ENCODE measurements around the gene C11orf54. TPM values are rescaled to one million over a fixed set of nuclear protein-coding genes. Genes with fewer than 3 reads are reported as not detected.

The C11orf54 gene
- polyA plus RNA-seq, 1 donor (not counting 4 experiments of a cell fraction or from before 2014, with no cell fraction given), result 11.9 TPM

DNA sequence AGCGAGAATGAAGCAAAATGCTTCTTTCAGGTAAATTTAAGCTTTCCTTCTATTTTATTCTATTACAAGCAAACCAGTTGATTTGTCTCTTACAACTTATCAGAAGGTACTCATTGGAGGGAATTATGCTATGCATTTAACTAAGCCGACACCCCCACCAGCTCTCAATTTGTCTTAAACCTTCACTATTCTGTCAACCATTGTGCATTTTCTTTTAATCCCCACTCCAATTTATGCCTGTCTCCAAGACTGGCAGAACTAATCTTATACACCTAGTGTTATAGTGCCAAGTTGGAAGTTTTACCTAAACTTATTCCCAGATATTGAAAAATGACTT is 12.7 kb upstream of the C11orf54 start:
- Histone ChIP-seq H3K4me2 (ENCODE audit: control insufficient read depth, extremely low read depth, insufficient read depth, low read depth, low read length) (no peak overlapping the region), H4K20me1 (ENCODE audit: control insufficient read depth, extremely low read depth, insufficient read depth, low read length) (peaks cover 21% of the 10 kb centered on the region), H3K79me2 (ENCODE audit: control insufficient read depth, insufficient read depth, low read length) (peaks cover 7% of the 10 kb centered on the region), H3K9me1 (ENCODE audit: control insufficient read depth, extremely low read depth, insufficient read depth, low read length) (no peaks in the 10 kb centered on the region), H3K27me3 (ENCODE audit: control insufficient read depth, extremely low read depth, insufficient read depth, low read length) (no peaks in the 10 kb centered on the region), H3K4me3 (ENCODE audit: control insufficient read depth in 2 of 3, extremely low read depth in 1 of 3, insufficient read depth in 2 of 3, low read depth in 1 of 3, low read length in 3 of 3) (no peak overlapping the region), H3K27ac (ENCODE audit: control insufficient read depth, insufficient read depth, low read length) (no peak overlapping the region), H3K9ac (ENCODE audit: control insufficient read depth, extremely low read depth, insufficient read depth, low read length) (no peak overlapping the region), H2AFZ (ENCODE audit: control insufficient read depth, low read length) (no peak overlapping the region), H3K9me3 (ENCODE audit: control insufficient read depth, low read depth, low read length) (no peaks in the 10 kb centered on the region), H3K4me1 (ENCODE audit: control insufficient read depth, extremely low read depth, insufficient read depth, low read length) (no peaks in the 10 kb centered on the region), H3K36me3 (ENCODE audit: control insufficient read depth in 2 of 2, extremely low read depth in 1 of 2, insufficient read depth in 2 of 2, low read length in 2 of 2) (peaks cover 19 to 35% of the 10 kb centered on the region in 2 experiments)
- no peak for TF ChIP-seq EZH2 (IDR thresholded peaks at IDR 0.05; ENCODE audit: low read length)
- TF ChIP-seq, protein P1, sequence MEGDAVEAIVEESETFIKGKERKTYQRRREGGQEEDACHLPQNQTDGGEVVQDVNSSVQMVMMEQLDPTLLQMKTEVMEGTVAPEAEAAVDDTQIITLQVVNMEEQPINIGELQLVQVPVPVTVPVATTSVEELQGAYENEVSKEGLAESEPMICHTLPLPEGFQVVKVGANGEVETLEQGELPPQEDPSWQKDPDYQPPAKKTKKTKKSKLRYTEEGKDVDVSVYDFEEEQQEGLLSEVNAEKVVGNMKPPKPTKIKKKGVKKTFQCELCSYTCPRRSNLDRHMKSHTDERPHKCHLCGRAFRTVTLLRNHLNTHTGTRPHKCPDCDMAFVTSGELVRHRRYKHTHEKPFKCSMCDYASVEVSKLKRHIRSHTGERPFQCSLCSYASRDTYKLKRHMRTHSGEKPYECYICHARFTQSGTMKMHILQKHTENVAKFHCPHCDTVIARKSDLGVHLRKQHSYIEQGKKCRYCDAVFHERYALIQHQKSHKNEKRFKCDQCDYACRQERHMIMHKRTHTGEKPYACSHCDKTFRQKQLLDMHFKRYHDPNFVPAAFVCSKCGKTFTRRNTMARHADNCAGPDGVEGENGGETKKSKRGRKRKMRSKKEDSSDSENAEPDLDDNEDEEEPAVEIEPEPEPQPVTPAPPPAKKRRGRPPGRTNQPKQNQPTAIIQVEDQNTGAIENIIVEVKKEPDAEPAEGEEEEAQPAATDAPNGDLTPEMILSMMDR (optimal IDR thresholded peaks at IDR 0.05 in 1 of 3, IDR thresholded peaks at IDR 0.05 in 1 of 3, conservative IDR thresholded peaks at IDR 0.05 in 1 of 3; ENCODE audit: extremely low read depth in 1 of 3, insufficient read depth in 2 of 3, low read length in 3 of 3), result no peak
- FAIRE-seq (no peak), DNase-seq (ENCODE audit: low read depth, low spot score) (no peak)
- dilution Hi-C loops (cut with MboI; ENCODE audit: extremely low pct_ligation_motif_present, low sequenced_read_pairs), result no loop called here

DNA sequence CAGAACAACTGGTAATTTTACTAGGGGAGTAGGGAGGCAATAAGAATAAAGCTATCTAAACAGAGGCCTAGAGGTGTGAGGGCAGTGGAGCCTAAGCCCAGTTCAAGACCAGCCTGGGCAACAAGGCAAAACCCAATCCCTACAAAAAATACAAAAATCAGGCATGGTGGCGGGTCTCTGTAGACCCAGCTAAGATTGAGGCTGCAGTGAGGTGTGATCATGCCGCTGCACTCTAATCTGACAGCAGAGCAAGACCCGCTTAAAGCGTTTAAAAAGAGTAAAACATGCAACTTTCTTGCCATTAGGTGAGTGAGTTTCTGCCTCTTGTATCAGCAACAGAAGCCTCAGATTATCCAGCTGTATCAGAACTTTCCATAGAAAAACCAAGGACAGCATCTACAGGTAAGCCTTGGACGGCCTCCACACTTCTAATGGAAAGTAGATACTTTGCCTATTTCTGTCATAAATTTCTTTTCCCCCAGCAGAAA is 12.3 kb upstream of the C11orf54 start:
- no peaks in the 10 kb centered on the region for H3K27me3 ChIP-seq (ENCODE audit: control insufficient read depth, extremely low read depth, insufficient read depth, low read length)
- H3K9me1 ChIP-seq (ENCODE audit: control insufficient read depth, extremely low read depth, insufficient read depth, low read length), result no peaks in the 10 kb centered on the region
- TF ChIP-seq, protein P1 (optimal IDR thresholded peaks at IDR 0.05 in 1 of 3, IDR thresholded peaks at IDR 0.05 in 1 of 3, conservative IDR thresholded peaks at IDR 0.05 in 1 of 3; ENCODE audit: extremely low read depth in 1 of 3, insufficient read depth in 2 of 3, low read length in 3 of 3), result no peak
- TF ChIP-seq EZH2 (IDR thresholded peaks at IDR 0.05; ENCODE audit: low read length), result no peak
- no peak overlapping the region for H3K27ac ChIP-seq (ENCODE audit: control insufficient read depth, insufficient read depth, low read length)
- no peaks in the 10 kb centered on the region for H3K4me1 ChIP-seq (ENCODE audit: control insufficient read depth, extremely low read depth, insufficient read depth, low read length)
- FAIRE-seq, result no peak
- no peak overlapping the region for H2AFZ ChIP-seq (ENCODE audit: control insufficient read depth, low read length)
- H3K9me3 ChIP-seq (ENCODE audit: control insufficient read depth, low read depth, low read length), result no peaks in the 10 kb centered on the region
- no peak for DNase-seq (ENCODE audit: low read depth, low spot score)
- H3K4me2 ChIP-seq (ENCODE audit: control insufficient read depth, extremely low read depth, insufficient read depth, low read depth, low read length), result no peak overlapping the region
- H3K79me2 ChIP-seq (ENCODE audit: control insufficient read depth, insufficient read depth, low read length), result peaks cover 8% of the 10 kb centered on the region
- H3K9ac ChIP-seq (ENCODE audit: control insufficient read depth, extremely low read depth, insufficient read depth, low read length), result no peak overlapping the region
- H4K20me1 ChIP-seq (ENCODE audit: control insufficient read depth, extremely low read depth, insufficient read depth, low read length), result peaks cover 21% of the 10 kb centered on the region
- dilution Hi-C loops (cut with MboI; ENCODE audit: extremely low pct_ligation_motif_present, low sequenced_read_pairs), result no loop called here
- peaks cover 19 to 38% of the 10 kb centered on the region in 2 experiments for H3K36me3 ChIP-seq (ENCODE audit: control insufficient read depth in 2 of 2, extremely low read depth in 1 of 2, insufficient read depth in 2 of 2, low read length in 2 of 2)
- H3K4me3 ChIP-seq (ENCODE audit: control insufficient read depth in 2 of 3, extremely low read depth in 1 of 3, insufficient read depth in 2 of 3, low read depth in 1 of 3, low read length in 3 of 3), result no peak overlapping the region

Measured in keratinocyte (primary cell).